HEK293 (cell line): ENCODE measurements around the gene TRIM27.
A peak's percentile ranks its signal among the peaks of the same experiment; 100 is the strongest.

Experiments
- FEZF1 ChIP-seq: fragments of 450-650 bp; formaldehyde crosslinking; IDR thresholded peaks from 2 replicates; pipeline ENCODE4 v1.5.1; 2016; ENCODE audit warnings: missing biosample characterization, missing genetic modification characterization
- KLF10 ChIP-seq: fragments of 450-650 bp; IDR thresholded peaks from 2 replicates; pipeline ENCODE4 v1.5.1; 2018; ENCODE audit warnings: missing biosample characterization, mild to moderate bottlenecking, missing genetic modification characterization
- KLF9 ChIP-seq: fragments of 450-650 bp; formaldehyde crosslinking; IDR thresholded peaks from 2 replicates; pipeline ENCODE4 v1.5.1; 2016; ENCODE audit warnings: missing biosample characterization, missing genetic modification characterization, low read depth
- SETDB1 ChIP-seq: IDR thresholded peaks from one replicate; pipeline ENCODE4 v1.6.1; 2017; ENCODE audit warnings: mild to moderate bottlenecking, low read length, moderate library complexity, mixed read lengths; ENCODE audit not compliant: insufficient read length
- SP7 ChIP-seq: fragments of 450-650 bp; formaldehyde crosslinking; IDR thresholded peaks from 2 replicates; pipeline ENCODE4 v1.5.1; 2016; ENCODE audit warnings: missing biosample characterization, missing genetic modification characterization
- TCF7L2 ChIP-seq: IDR thresholded peaks from 2 replicates; pipeline ENCODE4 v1.6.1; 2011; ENCODE audit warnings: low read depth, mild to moderate bottlenecking, inconsistent platforms, low read length, moderate library complexity, borderline replicate concordance
- ZBTB21 ChIP-seq: fragments of 450-650 bp; formaldehyde crosslinking; IDR thresholded peaks from 2 replicates; pipeline ENCODE4 v1.5.1; 2017; ENCODE audit warnings: missing biosample characterization, missing genetic modification characterization
- ZBTB8A ChIP-seq: fragments of 450-650 bp; formaldehyde crosslinking; IDR thresholded peaks from 2 replicates; pipeline ENCODE4 v1.5.1; 2016; ENCODE audit warnings: missing biosample characterization, missing genetic modification characterization
- ZNF112 ChIP-seq: fragments of 450-650 bp; formaldehyde crosslinking; IDR thresholded peaks from 2 replicates; pipeline ENCODE4 v1.5.0; 2017; ENCODE audit warnings: missing biosample characterization, missing genetic modification characterization
- ZNF140 ChIP-seq: fragments of 450-650 bp; formaldehyde crosslinking; IDR thresholded peaks from 2 replicates; pipeline ENCODE4 v1.5.1; 2016; ENCODE audit warnings: missing biosample characterization, missing genetic modification characterization
- ZNF174 ChIP-seq: fragments of 450-650 bp; formaldehyde crosslinking; IDR thresholded peaks from 2 replicates; pipeline ENCODE4 v1.5.0; 2017; ENCODE audit warnings: missing biosample characterization, mild to moderate bottlenecking, missing genetic modification characterization
- ZNF239 ChIP-seq: fragments of 450-650 bp; formaldehyde crosslinking; IDR thresholded peaks from 2 replicates; pipeline ENCODE4 v1.5.1; 2016; ENCODE audit warnings: missing biosample characterization, missing genetic modification characterization
- ZNF248 ChIP-seq: fragments of 450-650 bp; formaldehyde crosslinking; IDR thresholded peaks from 2 replicates; pipeline ENCODE4 v1.5.1; 2017; ENCODE audit warnings: missing biosample characterization, missing genetic modification characterization
- ZNF266 ChIP-seq: fragments of 450-650 bp; formaldehyde crosslinking; IDR thresholded peaks from 2 replicates; pipeline ENCODE4 v1.5.1; 2016; ENCODE audit warnings: missing biosample characterization, missing genetic modification characterization, low read depth
- ZNF274 ChIP-seq, 2 experiments: fragments of 200-500 bp in 1 of 2; fragments of 450-650 bp in 1 of 2; sonication (Bioruptor generic) in 1 of 2; formaldehyde crosslinking in 1 of 2; IDR thresholded peaks; 2 replicates each; pipeline versions ENCODE4 v1.5.1 to v1.6.1; 2014 to 2016; ENCODE audit warnings: borderline replicate concordance in 1 of 2, inconsistent platforms in 1 of 2, low read length in 1 of 2, missing biosample characterization in 1 of 2, missing genetic modification characterization in 1 of 2
- ZNF350 ChIP-seq: fragments of 450-650 bp; formaldehyde crosslinking; IDR thresholded peaks from 2 replicates; pipeline ENCODE4 v1.5.0; 2017; ENCODE audit warnings: missing biosample characterization, mild to moderate bottlenecking, missing genetic modification characterization
- ZNF571 ChIP-seq: fragments of 450-650 bp; formaldehyde crosslinking; IDR thresholded peaks from 2 replicates; pipeline ENCODE4 v1.5.0; 2017; ENCODE audit warnings: missing biosample characterization, missing genetic modification characterization
- ZNF621 ChIP-seq: fragments of 450-650 bp; formaldehyde crosslinking; IDR thresholded peaks from 2 replicates; pipeline ENCODE4 v1.5.1; 2017; ENCODE audit warnings: missing biosample characterization, missing genetic modification characterization
- ZNF654 ChIP-seq: fragments of 450-650 bp; formaldehyde crosslinking; IDR thresholded peaks from 2 replicates; pipeline ENCODE4 v1.5.1; 2016; ENCODE audit warnings: low read depth, missing biosample characterization, missing genetic modification characterization
- ZNF777 ChIP-seq: fragments of 450-650 bp; formaldehyde crosslinking; IDR thresholded peaks from 2 replicates; pipeline ENCODE4 v1.5.1; 2017; ENCODE audit warnings: missing biosample characterization, missing genetic modification characterization, borderline replicate concordance
- ZNF785 ChIP-seq: fragments of 450-650 bp; formaldehyde crosslinking; IDR thresholded peaks from 2 replicates; pipeline ENCODE4 v1.5.1; 2016; ENCODE audit warnings: missing biosample characterization, missing genetic modification characterization
- TF ChIP-seq, protein P1 (sequence below): fragments of 450-650 bp; formaldehyde crosslinking; IDR thresholded peaks from 2 replicates; pipeline ENCODE4 v1.5.1; 2017; ENCODE audit warnings: missing biosample characterization, missing genetic modification characterization
- TF ChIP-seq, protein P2 (sequence below): fragments of 450-650 bp; formaldehyde crosslinking; IDR thresholded peaks from 2 replicates; pipeline ENCODE4 v1.5.1; 2016; ENCODE audit warnings: missing biosample characterization, missing genetic modification characterization
- TF ChIP-seq, protein P3 (sequence below): sonication (generic); formaldehyde crosslinking; IDR thresholded peaks from 2 replicates; pipeline ENCODE4 v1.8.1; 2022; ENCODE audit warnings: mild to moderate bottlenecking, moderate library complexity, missing genetic modification reagents
- TF ChIP-seq, protein P4 (sequence below): fragments of 450-650 bp; formaldehyde crosslinking; IDR thresholded peaks from 2 replicates; pipeline ENCODE4 v1.5.1; 2016; ENCODE audit warnings: missing biosample characterization, missing genetic modification characterization
- TF ChIP-seq, protein P5 (sequence below): fragments of 450-650 bp; formaldehyde crosslinking; IDR thresholded peaks from 2 replicates; pipeline ENCODE4 v1.5.1; 2016; ENCODE audit warnings: missing biosample characterization, missing genetic modification characterization
- TF ChIP-seq, protein P6 (sequence below): fragments of 450-650 bp; formaldehyde crosslinking; IDR thresholded peaks from 2 replicates; pipeline ENCODE4 v1.5.1; 2016; ENCODE audit warnings: missing biosample characterization, missing genetic modification characterization
- TF ChIP-seq, protein P7 (sequence below): fragments of 450-650 bp; formaldehyde crosslinking; IDR thresholded peaks from 2 replicates; pipeline ENCODE4 v1.5.1; 2017; ENCODE audit warnings: missing biosample characterization, missing genetic modification characterization

The TRIM27 gene

DNA sequence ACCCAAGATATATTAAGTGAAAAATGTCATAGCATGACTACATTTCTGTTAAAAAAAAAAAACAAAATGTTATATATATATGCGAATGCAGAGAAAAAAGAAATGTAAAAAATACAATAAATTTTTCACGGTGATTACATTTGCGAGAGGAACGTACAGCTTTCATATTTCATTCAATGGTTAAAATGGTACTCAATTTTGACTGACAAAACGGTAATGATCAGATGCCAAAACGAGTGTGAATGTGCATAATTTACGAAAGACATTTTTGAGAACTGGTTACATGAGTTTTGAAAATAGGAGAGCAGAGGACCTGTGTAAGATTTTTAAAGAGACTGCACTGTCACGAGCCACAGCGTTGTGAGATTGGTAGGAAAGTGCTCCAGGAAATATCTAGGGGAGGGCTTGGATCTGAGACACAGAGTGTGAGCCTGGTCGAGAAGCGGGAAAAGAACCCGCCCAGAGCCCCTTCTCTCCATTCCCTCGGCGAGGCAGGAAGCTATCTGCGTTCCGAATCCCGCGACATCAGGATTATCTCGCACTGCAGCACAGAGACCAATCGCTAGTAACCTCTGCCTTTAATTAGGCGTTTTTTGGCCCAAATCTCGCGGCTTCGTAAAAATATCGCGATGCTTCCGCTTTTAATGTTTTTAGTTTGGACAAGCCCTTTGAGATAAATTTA is 28.5 kb downstream of the TRIM27 start (continued):
- TF ChIP-seq, protein P1, sequence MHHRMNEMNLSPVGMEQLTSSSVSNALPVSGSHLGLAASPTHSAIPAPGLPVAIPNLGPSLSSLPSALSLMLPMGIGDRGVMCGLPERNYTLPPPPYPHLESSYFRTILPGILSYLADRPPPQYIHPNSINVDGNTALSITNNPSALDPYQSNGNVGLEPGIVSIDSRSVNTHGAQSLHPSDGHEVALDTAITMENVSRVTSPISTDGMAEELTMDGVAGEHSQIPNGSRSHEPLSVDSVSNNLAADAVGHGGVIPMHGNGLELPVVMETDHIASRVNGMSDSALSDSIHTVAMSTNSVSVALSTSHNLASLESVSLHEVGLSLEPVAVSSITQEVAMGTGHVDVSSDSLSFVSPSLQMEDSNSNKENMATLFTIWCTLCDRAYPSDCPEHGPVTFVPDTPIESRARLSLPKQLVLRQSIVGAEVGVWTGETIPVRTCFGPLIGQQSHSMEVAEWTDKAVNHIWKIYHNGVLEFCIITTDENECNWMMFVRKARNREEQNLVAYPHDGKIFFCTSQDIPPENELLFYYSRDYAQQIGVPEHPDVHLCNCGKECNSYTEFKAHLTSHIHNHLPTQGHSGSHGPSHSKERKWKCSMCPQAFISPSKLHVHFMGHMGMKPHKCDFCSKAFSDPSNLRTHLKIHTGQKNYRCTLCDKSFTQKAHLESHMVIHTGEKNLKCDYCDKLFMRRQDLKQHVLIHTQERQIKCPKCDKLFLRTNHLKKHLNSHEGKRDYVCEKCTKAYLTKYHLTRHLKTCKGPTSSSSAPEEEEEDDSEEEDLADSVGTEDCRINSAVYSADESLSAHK (tag by site-specific recombination): no peak
- TF ChIP-seq FEZF1: no peak
- TF ChIP-seq, protein P2, sequence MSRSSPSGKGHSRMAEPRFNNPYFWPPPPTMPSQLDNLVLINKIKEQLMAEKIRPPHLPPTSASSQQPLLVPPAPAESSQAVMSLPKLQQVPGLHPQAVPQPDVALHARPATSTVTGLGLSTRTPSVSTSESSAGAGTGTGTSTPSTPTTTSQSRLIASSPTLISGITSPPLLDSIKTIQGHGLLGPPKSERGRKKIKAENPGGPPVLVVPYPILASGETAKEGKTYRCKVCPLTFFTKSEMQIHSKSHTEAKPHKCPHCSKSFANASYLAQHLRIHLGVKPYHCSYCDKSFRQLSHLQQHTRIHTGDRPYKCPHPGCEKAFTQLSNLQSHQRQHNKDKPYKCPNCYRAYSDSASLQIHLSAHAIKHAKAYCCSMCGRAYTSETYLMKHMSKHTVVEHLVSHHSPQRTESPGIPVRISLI (tag by site-specific recombination): no peak
- no peak for TF ChIP-seq ZNF350 (tag by site-specific recombination)
- TF ChIP-seq, protein P3, sequence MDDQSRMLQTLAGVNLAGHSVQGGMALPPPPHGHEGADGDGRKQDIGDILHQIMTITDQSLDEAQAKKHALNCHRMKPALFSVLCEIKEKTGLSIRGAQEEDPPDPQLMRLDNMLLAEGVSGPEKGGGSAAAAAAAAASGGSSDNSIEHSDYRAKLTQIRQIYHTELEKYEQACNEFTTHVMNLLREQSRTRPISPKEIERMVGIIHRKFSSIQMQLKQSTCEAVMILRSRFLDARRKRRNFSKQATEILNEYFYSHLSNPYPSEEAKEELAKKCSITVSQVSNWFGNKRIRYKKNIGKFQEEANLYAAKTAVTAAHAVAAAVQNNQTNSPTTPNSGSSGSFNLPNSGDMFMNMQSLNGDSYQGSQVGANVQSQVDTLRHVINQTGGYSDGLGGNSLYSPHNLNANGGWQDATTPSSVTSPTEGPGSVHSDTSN: no peak
- TF ChIP-seq ZNF239 (tag by site-specific recombination): no peak
- TF ChIP-seq TCF7L2: no peak
- no peak for TF ChIP-seq ZNF785 (tag by site-specific recombination)
- TF ChIP-seq ZBTB8A (tag by site-specific recombination): peak; percentile 99
- no peak for TF ChIP-seq ZNF621 (tag by site-specific recombination)
- no peak for TF ChIP-seq KLF9 (tag by site-specific recombination)
- TF ChIP-seq, protein P4, sequence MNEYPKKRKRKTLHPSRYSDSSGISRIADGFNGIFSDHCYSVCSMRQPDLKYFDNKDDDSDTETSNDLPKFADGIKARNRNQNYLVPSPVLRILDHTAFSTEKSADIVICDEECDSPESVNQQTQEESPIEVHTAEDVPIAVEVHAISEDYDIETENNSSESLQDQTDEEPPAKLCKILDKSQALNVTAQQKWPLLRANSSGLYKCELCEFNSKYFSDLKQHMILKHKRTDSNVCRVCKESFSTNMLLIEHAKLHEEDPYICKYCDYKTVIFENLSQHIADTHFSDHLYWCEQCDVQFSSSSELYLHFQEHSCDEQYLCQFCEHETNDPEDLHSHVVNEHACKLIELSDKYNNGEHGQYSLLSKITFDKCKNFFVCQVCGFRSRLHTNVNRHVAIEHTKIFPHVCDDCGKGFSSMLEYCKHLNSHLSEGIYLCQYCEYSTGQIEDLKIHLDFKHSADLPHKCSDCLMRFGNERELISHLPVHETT (tag by site-specific recombination): no peak
- peak; percentile 16; the same call in 1 of the 2 replicates for TF ChIP-seq KLF10 (tag by site-specific recombination)
- TF ChIP-seq ZNF274 (IDR thresholded peaks at IDR 0.05; ENCODE audit: low read length): no peak
- no peak for TF ChIP-seq ZNF274 (tag by site-specific recombination; IDR thresholded peaks at IDR 0.05; ENCODE audit: borderline replicate concordance)
- no peak for TF ChIP-seq ZNF654 (tag by site-specific recombination)
- no peak for TF ChIP-seq ZNF266 (tag by site-specific recombination)
- TF ChIP-seq SETDB1: peak; percentile 50
- TF ChIP-seq, protein P5, sequence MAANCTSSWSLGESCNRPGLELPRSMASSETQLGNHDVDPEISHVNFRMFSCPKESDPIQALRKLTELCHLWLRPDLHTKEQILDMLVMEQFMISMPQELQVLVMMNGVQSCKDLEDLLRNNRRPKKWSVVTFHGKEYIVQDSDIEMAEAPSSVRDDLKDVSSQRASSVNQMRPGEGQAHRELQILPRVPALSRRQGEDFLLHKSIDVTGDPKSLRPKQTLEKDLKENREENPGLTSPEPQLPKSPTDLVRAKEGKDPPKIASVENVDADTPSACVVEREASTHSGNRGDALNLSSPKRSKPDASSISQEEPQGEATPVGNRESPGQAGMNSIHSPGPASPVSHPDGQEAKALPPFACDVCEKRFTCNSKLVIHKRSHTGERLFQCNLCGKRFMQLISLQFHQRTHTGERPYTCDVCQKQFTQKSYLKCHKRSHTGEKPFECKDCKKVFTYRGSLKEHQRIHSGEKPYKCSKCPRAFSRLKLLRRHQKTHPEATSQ (tag by site-specific recombination): no peak
- TF ChIP-seq ZBTB21: no peak
- no peak for TF ChIP-seq ZNF140
- TF ChIP-seq ZNF174 (tag by site-specific recombination): no peak
- peak; percentile 27 for TF ChIP-seq SP7 (tag by site-specific recombination)
- TF ChIP-seq, protein P6, sequence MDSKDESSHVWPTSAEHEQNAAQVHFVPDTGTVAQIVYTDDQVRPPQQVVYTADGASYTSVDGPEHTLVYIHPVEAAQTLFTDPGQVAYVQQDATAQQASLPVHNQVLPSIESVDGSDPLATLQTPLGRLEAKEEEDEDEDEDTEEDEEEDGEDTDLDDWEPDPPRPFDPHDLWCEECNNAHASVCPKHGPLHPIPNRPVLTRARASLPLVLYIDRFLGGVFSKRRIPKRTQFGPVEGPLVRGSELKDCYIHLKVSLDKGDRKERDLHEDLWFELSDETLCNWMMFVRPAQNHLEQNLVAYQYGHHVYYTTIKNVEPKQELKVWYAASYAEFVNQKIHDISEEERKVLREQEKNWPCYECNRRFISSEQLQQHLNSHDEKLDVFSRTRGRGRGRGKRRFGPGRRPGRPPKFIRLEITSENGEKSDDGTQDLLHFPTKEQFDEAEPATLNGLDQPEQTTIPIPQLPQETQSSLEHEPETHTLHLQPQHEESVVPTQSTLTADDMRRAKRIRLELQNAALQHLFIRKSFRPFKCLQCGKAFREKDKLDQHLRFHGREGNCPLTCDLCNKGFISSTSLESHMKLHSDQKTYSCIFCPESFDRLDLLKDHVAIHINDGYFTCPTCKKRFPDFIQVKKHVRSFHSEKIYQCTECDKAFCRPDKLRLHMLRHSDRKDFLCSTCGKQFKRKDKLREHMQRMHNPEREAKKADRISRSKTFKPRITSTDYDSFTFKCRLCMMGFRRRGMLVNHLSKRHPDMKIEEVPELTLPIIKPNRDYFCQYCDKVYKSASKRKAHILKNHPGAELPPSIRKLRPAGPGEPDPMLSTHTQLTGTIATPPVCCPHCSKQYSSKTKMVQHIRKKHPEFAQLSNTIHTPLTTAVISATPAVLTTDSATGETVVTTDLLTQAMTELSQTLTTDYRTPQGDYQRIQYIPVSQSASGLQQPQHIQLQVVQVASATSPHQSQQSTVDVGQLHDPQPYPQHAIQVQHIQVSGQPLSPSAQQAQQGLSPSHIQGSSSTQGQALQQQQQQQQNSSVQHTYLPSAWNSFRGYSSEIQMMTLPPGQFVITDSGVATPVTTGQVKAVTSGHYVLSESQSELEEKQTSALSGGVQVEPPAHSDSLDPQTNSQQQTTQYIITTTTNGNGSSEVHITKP: no peak
- TF ChIP-seq, protein P7, sequence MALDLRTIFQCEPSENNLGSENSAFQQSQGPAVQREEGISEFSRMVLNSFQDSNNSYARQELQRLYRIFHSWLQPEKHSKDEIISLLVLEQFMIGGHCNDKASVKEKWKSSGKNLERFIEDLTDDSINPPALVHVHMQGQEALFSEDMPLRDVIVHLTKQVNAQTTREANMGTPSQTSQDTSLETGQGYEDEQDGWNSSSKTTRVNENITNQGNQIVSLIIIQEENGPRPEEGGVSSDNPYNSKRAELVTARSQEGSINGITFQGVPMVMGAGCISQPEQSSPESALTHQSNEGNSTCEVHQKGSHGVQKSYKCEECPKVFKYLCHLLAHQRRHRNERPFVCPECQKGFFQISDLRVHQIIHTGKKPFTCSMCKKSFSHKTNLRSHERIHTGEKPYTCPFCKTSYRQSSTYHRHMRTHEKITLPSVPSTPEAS (tag by site-specific recombination): no peak
- TF ChIP-seq ZNF777 (tag by site-specific recombination): no peak
- TF ChIP-seq ZNF248 (tag by site-specific recombination): no peak
- no peak for TF ChIP-seq ZNF571 (tag by site-specific recombination)
- TF ChIP-seq ZNF112: no peak
